DND-41 (cell line): ENCODE measurements around the gene KLK15.

ENCODE experiments used
- EZH2 ChIP-seq: IDR thresholded peaks from 3 replicates; pipeline ENCODE4 v1.6.1; 2012; ENCODE audit warnings: borderline replicate concordance, low read depth, mild to moderate bottlenecking, moderate library complexity, low read length, inconsistent platforms; ENCODE audit not compliant: severe bottlenecking
- TF ChIP-seq, protein P1 (sequence below): IDR thresholded peaks from 2 replicates; pipeline ENCODE4 v1.5.1; 2012; ENCODE audit warnings: borderline replicate concordance, low read length, moderate library complexity, mild to moderate bottlenecking; ENCODE audit not compliant: poor library complexity, severe bottlenecking; ENCODE audit errors: extremely low read depth

DNA sequence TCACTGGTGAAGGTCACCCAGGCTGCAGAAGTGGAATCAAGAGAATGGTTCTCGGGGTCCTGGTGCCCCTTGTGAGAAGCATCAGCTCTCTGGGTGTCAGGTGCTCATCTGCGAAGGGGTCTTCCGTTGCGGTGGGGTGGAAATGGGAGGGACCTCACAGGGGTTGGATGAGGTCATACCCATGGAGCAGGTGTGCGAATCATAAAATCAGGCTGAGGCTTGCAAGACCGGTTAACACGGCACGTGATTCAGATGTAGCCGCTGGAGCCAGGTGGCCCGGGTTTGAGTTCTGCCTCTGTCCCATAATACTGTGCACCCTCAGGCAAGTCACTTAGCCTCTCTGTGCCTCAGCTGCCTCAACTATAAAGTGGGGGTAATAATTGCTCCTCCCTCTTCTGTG lies 3.9 kb upstream of the KLK15 start:
- TF ChIP-seq, protein P1, sequence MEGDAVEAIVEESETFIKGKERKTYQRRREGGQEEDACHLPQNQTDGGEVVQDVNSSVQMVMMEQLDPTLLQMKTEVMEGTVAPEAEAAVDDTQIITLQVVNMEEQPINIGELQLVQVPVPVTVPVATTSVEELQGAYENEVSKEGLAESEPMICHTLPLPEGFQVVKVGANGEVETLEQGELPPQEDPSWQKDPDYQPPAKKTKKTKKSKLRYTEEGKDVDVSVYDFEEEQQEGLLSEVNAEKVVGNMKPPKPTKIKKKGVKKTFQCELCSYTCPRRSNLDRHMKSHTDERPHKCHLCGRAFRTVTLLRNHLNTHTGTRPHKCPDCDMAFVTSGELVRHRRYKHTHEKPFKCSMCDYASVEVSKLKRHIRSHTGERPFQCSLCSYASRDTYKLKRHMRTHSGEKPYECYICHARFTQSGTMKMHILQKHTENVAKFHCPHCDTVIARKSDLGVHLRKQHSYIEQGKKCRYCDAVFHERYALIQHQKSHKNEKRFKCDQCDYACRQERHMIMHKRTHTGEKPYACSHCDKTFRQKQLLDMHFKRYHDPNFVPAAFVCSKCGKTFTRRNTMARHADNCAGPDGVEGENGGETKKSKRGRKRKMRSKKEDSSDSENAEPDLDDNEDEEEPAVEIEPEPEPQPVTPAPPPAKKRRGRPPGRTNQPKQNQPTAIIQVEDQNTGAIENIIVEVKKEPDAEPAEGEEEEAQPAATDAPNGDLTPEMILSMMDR, result no peak
- no peak for TF ChIP-seq EZH2
